Mesenchymal stem cell (in vitro differentiated cells and primary cell): ENCODE measurements around the gene CFAP157.

Experiments
- DNase-seq: peaks from one replicate; pipeline ENCODE4 v3.0.0-alpha.2; 2013
- H2AFZ ChIP-seq: one replicate; pipeline ENCODE4 v1.6.1; 2013; ENCODE audit warnings: low read depth, mild to moderate bottlenecking, control low read depth, inconsistent platforms, low read length, moderate library complexity
- H2AK5ac ChIP-seq: 2 replicates; pipeline ENCODE4 v1.6.1; 2013; ENCODE audit warnings: low read length, moderate library complexity, mild to moderate bottlenecking, inconsistent platforms; ENCODE audit not compliant: severe bottlenecking
- H2BK120ac ChIP-seq: one replicate; pipeline ENCODE4 v1.6.1; 2013; ENCODE audit warnings: low read depth, mild to moderate bottlenecking, inconsistent platforms, low read length, moderate library complexity
- H2BK12ac ChIP-seq, 2 experiments: one replicate each; pipeline ENCODE4 v1.6.1; 2013; ENCODE audit warnings: inconsistent platforms in 2 of 2, low read length in 2 of 2, mild to moderate bottlenecking in 2 of 2, moderate library complexity in 2 of 2, control low read depth in 1 of 2
- H2BK15ac ChIP-seq: one replicate; pipeline ENCODE4 v1.6.1; 2013; ENCODE audit warnings: mild to moderate bottlenecking, low read depth, inconsistent platforms; ENCODE audit not compliant: poor library complexity, severe bottlenecking
- H2BK5ac ChIP-seq: 2 replicates; pipeline ENCODE4 v1.6.1; 2013; ENCODE audit warnings: low read depth, mild to moderate bottlenecking, low read length, control low read depth, inconsistent platforms; ENCODE audit not compliant: poor library complexity, severe bottlenecking
- H3K14ac ChIP-seq, 2 experiments: one replicate each; pipeline ENCODE4 v1.6.1; 2013; ENCODE audit warnings: inconsistent platforms in 2 of 2, low read length in 2 of 2, control low read depth in 1 of 2, mild to moderate bottlenecking in 1 of 2, moderate library complexity in 1 of 2
- H3K18ac ChIP-seq, 2 experiments: one replicate each; pipeline ENCODE4 v1.6.1; 2013; ENCODE audit warnings: inconsistent platforms in 2 of 2, low read length in 2 of 2, control low read depth in 1 of 2, low read depth in 1 of 2, mild to moderate bottlenecking in 1 of 2
- H3K23ac ChIP-seq, 2 experiments: one replicate each; pipeline ENCODE4 v1.6.1; 2013; ENCODE audit warnings: inconsistent platforms in 2 of 2, low read length in 2 of 2, mild to moderate bottlenecking in 2 of 2, moderate library complexity in 2 of 2, control low read depth in 1 of 2
- H3K27ac ChIP-seq: 2 replicates; pipeline ENCODE4 v1.5.1; 2013; ENCODE audit warnings: mild to moderate bottlenecking, moderate library complexity, low read length, control low read depth, inconsistent platforms; ENCODE audit not compliant: poor library complexity, severe bottlenecking
- H3K27me3 ChIP-seq, 2 experiments: 2 replicates each; pipeline versions ENCODE4 v1.6.1 to v1.7.0; 2013; ENCODE audit warnings: low read length in 2 of 2, mild to moderate bottlenecking in 2 of 2, moderate library complexity in 2 of 2, control low read depth in 1 of 2, inconsistent platforms in 1 of 2; ENCODE audit not compliant: control insufficient read depth in 1 of 2, insufficient read depth in 1 of 2
- H3K36me3 ChIP-seq, 2 experiments: 2 replicates each; pipeline versions ENCODE4 v1.6.1 to v1.7.0; 2013; ENCODE audit warnings: low read length in 2 of 2, control low read depth in 1 of 2, inconsistent platforms in 1 of 2, low read depth in 1 of 2, mild to moderate bottlenecking in 1 of 2; ENCODE audit not compliant: insufficient read depth in 2 of 2, control insufficient read depth in 1 of 2
- H3K4ac ChIP-seq, 2 experiments: one replicate each; pipeline ENCODE4 v1.6.1; 2013; ENCODE audit warnings: inconsistent platforms in 2 of 2, low read length in 2 of 2, mild to moderate bottlenecking in 2 of 2, moderate library complexity in 2 of 2, control low read depth in 1 of 2, low read depth in 1 of 2
- H3K4me1 ChIP-seq: 2 replicates; pipeline ENCODE4 v1.6.1; 2013; ENCODE audit warnings: low read depth, low read length, control low read depth; ENCODE audit not compliant: control insufficient read depth, insufficient read depth
- H3K4me2 ChIP-seq: 2 replicates; pipeline ENCODE4 v1.6.1; 2013; ENCODE audit warnings: low read length, mild to moderate bottlenecking, inconsistent platforms; ENCODE audit not compliant: poor library complexity, severe bottlenecking
- H3K4me3 ChIP-seq, 2 experiments: 2 replicates each; pipeline versions ENCODE4 v1.5.1 to v1.7.0; 2013; ENCODE audit warnings: low read length in 2 of 2, mild to moderate bottlenecking in 2 of 2, control low read depth in 1 of 2, low read depth in 1 of 2; ENCODE audit not compliant: insufficient read depth in 1 of 2
- H3K79me1 ChIP-seq: replicated peaks from 2 replicates; pipeline ENCODE4 v1.6.1; 2013; ENCODE audit warnings: mild to moderate bottlenecking, control low read depth, low read length, inconsistent platforms; ENCODE audit not compliant: poor library complexity, severe bottlenecking
- H3K9ac ChIP-seq: 2 replicates; pipeline ENCODE4 v1.7.0; 2013; ENCODE audit warnings: mild to moderate bottlenecking, low read length, moderate library complexity
- H3K9me3 ChIP-seq: 2 replicates; pipeline ENCODE4 v1.7.0; 2013; ENCODE audit warnings: mild to moderate bottlenecking, low read length; ENCODE audit not compliant: control insufficient read depth
- H4K8ac ChIP-seq: one replicate; pipeline ENCODE4 v1.6.1; 2013; ENCODE audit warnings: inconsistent platforms, mild to moderate bottlenecking, low read length, moderate library complexity
- H4K91ac ChIP-seq: one replicate; pipeline ENCODE4 v1.6.1; 2013; ENCODE audit warnings: mild to moderate bottlenecking, low read length, inconsistent platforms
- WGBS: methylation state at CpG from one replicate; pipeline ENCODE4 v1.1.7; 2013; ENCODE audit warnings: mixed read lengths; 5-methylcytosine and 5-hydroxymethylcytosine counted together

Gene CFAP157

DNA sequence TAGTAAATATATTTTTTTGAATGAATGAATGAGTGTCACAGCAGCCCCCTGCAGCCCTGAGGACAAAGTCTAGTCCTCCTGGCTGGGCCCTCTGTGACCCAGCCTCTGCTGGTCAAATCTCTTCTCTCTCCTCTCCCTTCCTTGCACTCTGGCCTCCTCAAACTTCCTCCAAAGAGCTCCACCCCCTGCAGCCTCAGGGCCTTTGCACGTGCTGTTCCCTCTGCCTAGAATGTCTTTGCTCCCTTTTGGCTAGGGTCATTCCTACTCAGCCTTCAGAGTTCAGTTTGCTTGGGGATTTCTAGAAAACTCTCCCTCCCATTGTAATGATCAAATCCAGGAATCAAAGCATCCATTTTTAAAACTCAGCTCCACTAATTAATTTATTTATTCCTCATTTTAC, 58.6 kb downstream of the CFAP157 start:
- no peak overlapping the region for H2BK12ac ChIP-seq
- H2AK5ac ChIP-seq, result no peak overlapping the region
- 75% methylated on average over 1 of the region's 1 CpG for WGBS
- no peak overlapping the region for H4K91ac ChIP-seq
- H3K18ac ChIP-seq, result no peak overlapping the region
- H3K4me1 ChIP-seq, result peaks cover 15% of the 10 kb centered on the region
- no peak overlapping the region for H4K8ac ChIP-seq
- no peak for DNase-seq
- no peak overlapping the region for H3K4me3 ChIP-seq
- H3K36me3 ChIP-seq, result no peaks in the 10 kb centered on the region
- H2BK15ac ChIP-seq, result no peak overlapping the region
- no peaks in the 10 kb centered on the region for H3K79me1 ChIP-seq
- H3K4me2 ChIP-seq, result no peak overlapping the region
- no peak overlapping the region for H3K9ac ChIP-seq
- no peak overlapping the region for H3K27ac ChIP-seq
- H2BK120ac ChIP-seq, result no peak overlapping the region
- no peak overlapping the region for H3K4ac ChIP-seq
- H3K9me3 ChIP-seq, result no peaks in the 10 kb centered on the region
- no peak overlapping the region for H2AFZ ChIP-seq
- H3K14ac ChIP-seq, result no peak overlapping the region
- H3K27me3 ChIP-seq, result peaks cover 39 to 77% of the 10 kb centered on the region in 2 experiments
- H2BK5ac ChIP-seq, result no peak overlapping the region
- H3K23ac ChIP-seq, result no peak overlapping the region
